Caco-2 (cell line): ENCODE results near the gene AMZ2. TPM values are rescaled to one million over a fixed set of nuclear protein-coding genes. Genes with fewer than 3 reads are reported as not detected.

Experiments
- BruUV-seq: library from RNA; stranded (reverse); fragments of 400-500 nt; replicated peaks from 2 replicates; lab custom pipeline; 2021; lab: Mats Ljungman, UMichigan
- CTCF ChIA-PET: fragments of 300-600 bp; sonication (Branson Sonifier 250); formaldehyde crosslinking; loops from one replicate; lab custom pipeline; 2022; ENCODE audit warnings: antibody characterized with exemption; lab: Charles Lee
- POLR2A ChIA-PET: fragments of 300-600 bp; sonication (Branson Sonifier 250); formaldehyde crosslinking; loops from one replicate; lab custom pipeline; 2022; ENCODE audit warnings: antibody characterized with exemption; lab: Charles Lee
- DNase-seq, 2 experiments: peaks; one replicate each; pipeline versions ENCODE4 v3.0.0 to v3.0.0-alpha.2; 2020 to 2022
- H3K27me3 ChIP-seq: replicated peaks from 2 replicates; pipeline ENCODE4 v1.6.0; 2011; ENCODE audit warnings: low read length; ENCODE audit not compliant: control insufficient read depth, insufficient read depth
- H3K36me3 ChIP-seq: 2 replicates; pipeline ENCODE4 v1.5.1; 2011; ENCODE audit warnings: low read length; ENCODE audit not compliant: control insufficient read depth, insufficient read depth
- H3K4me1 ChIP-seq: fragments of 250-450 bp; sonication (Bioruptor Pico); 2 replicates; pipeline ENCODE4 v1.5.1; 2020; ENCODE audit warnings: mild to moderate bottlenecking
- H3K4me3 ChIP-seq: 2 replicates; pipeline ENCODE4 v1.5.1; 2011; ENCODE audit warnings: low read depth, mild to moderate bottlenecking, control low read depth, low read length
- H3K9me3 ChIP-seq: fragments of 250-450 bp; sonication (Bioruptor Pico); 2 replicates; pipeline ENCODE4 v1.5.1; 2020; ENCODE audit warnings: mild to moderate bottlenecking, moderate library complexity
- H3K27ac Mint-ChIP-seq: one replicate; pipeline ENCODE4 v1.8.0; 2022; ENCODE audit warnings: mixed read lengths; ENCODE audit not compliant: unreplicated experiment
- H3K27me3 Mint-ChIP-seq: one replicate; pipeline ENCODE4 v1.8.0; 2022; ENCODE audit warnings: mixed read lengths; ENCODE audit not compliant: insufficient read depth, unreplicated experiment
- H3K36me3 Mint-ChIP-seq: one replicate; pipeline ENCODE4 v1.8.0; 2022; ENCODE audit warnings: mild to moderate bottlenecking, mixed read lengths; ENCODE audit not compliant: insufficient read depth, unreplicated experiment
- H3K4me1 Mint-ChIP-seq: one replicate; pipeline ENCODE4 v1.8.0; 2022; ENCODE audit warnings: low read depth, mixed read lengths; ENCODE audit not compliant: unreplicated experiment
- H3K4me3 Mint-ChIP-seq: one replicate; pipeline ENCODE4 v1.8.0; 2022; ENCODE audit warnings: mild to moderate bottlenecking, moderate library complexity, mixed read lengths; ENCODE audit not compliant: unreplicated experiment
- H3K9me3 Mint-ChIP-seq: one replicate; pipeline ENCODE4 v1.8.0; 2022; ENCODE audit warnings: mixed read lengths; ENCODE audit not compliant: unreplicated experiment
- intact Hi-C: fragments of 100-400 bp; cut with micrococcal nuclease; formaldehyde crosslinking; loops from one replicate; pipeline ENCODE4 v1.10.0; 2022; ENCODE audit not compliant: unreplicated experiment
- total RNA-seq: library from RNA; stranded (reverse); gene quantifications from 2 replicates; pipeline ENCODE4 v1.2.3, GENCODE V29; 2022
- TF ChIP-seq, protein P1 (sequence below), 2 experiments: fragments of 200-600 bp in 1 of 2; IDR thresholded peaks; 1 replicate in 1 of 2; 2 replicates in 1 of 2; pipeline versions ENCODE4 v1.5.1 to v1.8.0; 2011 to 2022; ENCODE audit warnings: antibody characterized with exemption in 1 of 2, control low read depth in 1 of 2, inconsistent platforms in 1 of 2, low read depth in 1 of 2, low read length in 1 of 2, mild to moderate bottlenecking in 1 of 2, moderate library complexity in 1 of 2; ENCODE audit not compliant: insufficient read depth in 1 of 2, severe bottlenecking in 1 of 2, unreplicated experiment in 1 of 2

AMZ2 gene
- total RNA-seq, 1 experiment from 2014 or later: 60.2 TPM

- intact Hi-C loops: no loop called here
- H3K36me3 Mint-ChIP-seq: no peaks in the 10 kb centered on the region
- no peak overlapping the region for H3K4me3 ChIP-seq
- H3K4me1 Mint-ChIP-seq: no peaks in the 10 kb centered on the region
- peaks cover 18% of the 10 kb centered on the region for H3K27me3 Mint-ChIP-seq
- ChIA-PET POLR2A (no interaction called here), CTCF (no interaction called here)
- TF ChIP-seq, protein P1, sequence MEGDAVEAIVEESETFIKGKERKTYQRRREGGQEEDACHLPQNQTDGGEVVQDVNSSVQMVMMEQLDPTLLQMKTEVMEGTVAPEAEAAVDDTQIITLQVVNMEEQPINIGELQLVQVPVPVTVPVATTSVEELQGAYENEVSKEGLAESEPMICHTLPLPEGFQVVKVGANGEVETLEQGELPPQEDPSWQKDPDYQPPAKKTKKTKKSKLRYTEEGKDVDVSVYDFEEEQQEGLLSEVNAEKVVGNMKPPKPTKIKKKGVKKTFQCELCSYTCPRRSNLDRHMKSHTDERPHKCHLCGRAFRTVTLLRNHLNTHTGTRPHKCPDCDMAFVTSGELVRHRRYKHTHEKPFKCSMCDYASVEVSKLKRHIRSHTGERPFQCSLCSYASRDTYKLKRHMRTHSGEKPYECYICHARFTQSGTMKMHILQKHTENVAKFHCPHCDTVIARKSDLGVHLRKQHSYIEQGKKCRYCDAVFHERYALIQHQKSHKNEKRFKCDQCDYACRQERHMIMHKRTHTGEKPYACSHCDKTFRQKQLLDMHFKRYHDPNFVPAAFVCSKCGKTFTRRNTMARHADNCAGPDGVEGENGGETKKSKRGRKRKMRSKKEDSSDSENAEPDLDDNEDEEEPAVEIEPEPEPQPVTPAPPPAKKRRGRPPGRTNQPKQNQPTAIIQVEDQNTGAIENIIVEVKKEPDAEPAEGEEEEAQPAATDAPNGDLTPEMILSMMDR (IDR thresholded peaks at IDR 0.05; ENCODE audit: insufficient read depth in 1 of 2, low read depth in 1 of 2, low read length in 1 of 2, severe bottlenecking in 1 of 2, unreplicated experiment in 1 of 2): no peak
- no peak for DNase-seq
- H3K27ac Mint-ChIP-seq: no peak overlapping the region
- no peaks in the 10 kb centered on the region for H3K4me1 ChIP-seq
- BruUV-seq: no TSS peak
- no peaks in the 10 kb centered on the region for H3K9me3 ChIP-seq
- no peak overlapping the region for H3K4me3 Mint-ChIP-seq
- no peaks in the 10 kb centered on the region for H3K36me3 ChIP-seq
- no peaks in the 10 kb centered on the region for H3K9me3 Mint-ChIP-seq
- no peaks in the 10 kb centered on the region for H3K27me3 ChIP-seq
Measured at GRCh38 chr17:68239632-68240366, 8.0 kb upstream of the AMZ2 start.

DNA sequence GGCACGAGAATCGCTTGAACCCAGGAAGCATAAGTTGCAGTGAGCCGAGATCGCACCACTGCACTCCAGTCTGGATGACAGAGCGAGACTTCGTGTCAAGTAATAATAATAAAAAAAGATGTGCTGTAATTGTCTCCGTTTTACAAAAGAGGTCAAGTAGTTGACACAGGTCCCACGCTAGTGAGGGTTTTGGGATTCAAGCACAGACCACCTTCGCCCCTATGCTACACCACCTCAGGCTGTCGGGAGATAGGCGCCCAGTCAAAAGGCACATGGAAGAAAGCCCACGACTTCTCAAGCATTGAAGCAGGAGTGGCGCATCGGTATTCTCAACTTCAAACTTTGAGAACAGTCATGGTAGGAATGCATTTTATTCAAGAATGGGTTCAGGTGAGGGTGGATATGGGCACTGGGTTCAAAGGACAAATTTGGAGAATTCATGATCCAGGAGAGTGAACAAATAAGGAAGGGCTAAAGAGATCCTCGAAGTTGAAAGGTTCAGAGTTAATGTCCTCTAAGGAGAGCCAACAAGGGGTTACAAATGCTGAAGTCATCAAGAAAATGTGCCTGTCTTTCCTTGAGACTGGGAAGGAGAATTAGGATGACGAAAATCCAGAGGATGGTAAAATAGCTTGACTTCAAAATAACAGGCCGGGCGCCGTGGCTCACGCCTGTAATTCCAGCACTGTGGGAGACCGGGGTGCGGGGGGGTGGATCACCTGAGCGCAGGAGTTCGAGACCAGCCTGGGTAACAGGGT, 1.4 kb upstream of the AMZ2 start:
- peaks cover 6% of the 10 kb centered on the region for H3K4me1 ChIP-seq
- CTCF ChIA-PET: interaction anchor here (1.2 to 1.4 kb wide), 2 partner anchors 41 to 152 kb away, joined by 4 to 11 read pairs; no protein-coding TSS in a partner anchor
- DNase-seq: no peak
- Mint-ChIP-seq H3K4me3 (peak overlapping the region; percentile 97), H3K27ac (peak overlapping the region; percentile 81), H3K36me3 (peaks cover 13% of the 10 kb centered on the region), H3K9me3 (no peaks in the 10 kb centered on the region), H3K27me3 (peaks cover 15% of the 10 kb centered on the region), H3K4me1 (peaks cover 7% of the 10 kb centered on the region)
- no peaks in the 10 kb centered on the region for H3K27me3 ChIP-seq
- TF ChIP-seq, protein P1 (IDR thresholded peaks at IDR 0.05; ENCODE audit: insufficient read depth in 1 of 2, low read depth in 1 of 2, low read length in 1 of 2, severe bottlenecking in 1 of 2, unreplicated experiment in 1 of 2): no peak
- POLR2A ChIA-PET: interaction anchor here (0.7 to 1.4 kb wide), 3 partner anchors 12 to 80 kb away, joined by 3 read pairs; no protein-coding TSS in a partner anchor
- H3K9me3 ChIP-seq: no peaks in the 10 kb centered on the region
- TSS peak; percentile 84 for BruUV-seq
- H3K36me3 ChIP-seq: no peaks in the 10 kb centered on the region
- intact Hi-C loops: loop anchor here (5.0 kb wide), 2 partner anchors 74 to 191 kb away; no protein-coding TSS in a partner anchor
- H3K4me3 ChIP-seq: no peak overlapping the region

- BruUV-seq: TSS peak; percentile 69
- ChIA-PET CTCF (interaction anchor here (0.5 to 1.4 kb wide), 7 partner anchors 17 to 184 kb away, joined by 3 to 11 read pairs (median 4); no protein-coding TSS in a partner anchor), POLR2A (interaction anchor here (0.8 to 1.4 kb wide), 3 partner anchors 11 to 209 kb away, joined by 3 to 11 read pairs (median 4); partner anchors contain the start of gene WIPI1)
- intact Hi-C loops: loop anchor here (5.0 kb wide), 2 partner anchors 76 to 189 kb away; no protein-coding TSS in a partner anchor
- Mint-ChIP-seq H3K4me1 (peaks cover 7% of the 10 kb centered on the region), H3K27me3 (peaks cover 12% of the 10 kb centered on the region), H3K36me3 (peaks cover 15% of the 10 kb centered on the region), H3K4me3 (peak overlapping the region; percentile 97), H3K9me3 (no peaks in the 10 kb centered on the region), H3K27ac (peak overlapping the region; percentile 81)
- DNase-seq: no peak
- TF ChIP-seq, protein P1 (IDR thresholded peaks at IDR 0.05; ENCODE audit: insufficient read depth in 1 of 2, low read depth in 1 of 2, low read length in 1 of 2, severe bottlenecking in 1 of 2, unreplicated experiment in 1 of 2): no peak
- Histone ChIP-seq H3K27me3 (no peaks in the 10 kb centered on the region), H3K4me3 (peak overlapping the region; percentile 79), H3K36me3 (no peaks in the 10 kb centered on the region), H3K4me1 (peaks cover 6% of the 10 kb centered on the region), H3K9me3 (no peaks in the 10 kb centered on the region)
Measured at GRCh38 chr17:68248199-68248825, 469 bp downstream of the AMZ2 start.
